NCI-H1417 (cell line): ENCODE measurements around the gene TOP3A.

Experiments used
- DNase-seq, 3 experiments: peaks; one replicate each; lab custom pipeline; 2025; lab: John Stamatoyannopoulos, UW

The TOP3A gene

GRCh38 chr17:18254888-18255649 is 59.7 kb downstream of the TOP3A start:
- no peak for DNase-seq

GRCh38 chr17:18253947-18254821 is 60.6 kb downstream of the TOP3A start:
- no peak for DNase-seq

GRCh38 chr17:18253187-18253884 is 61.5 kb downstream of the TOP3A start:
- no peak for DNase-seq

GRCh38 chr17:18252160-18252559 is 62.6 kb downstream of the TOP3A start:
- no peak for DNase-seq

GRCh38 chr17:18251204-18251603 is 63.6 kb downstream of the TOP3A start:
- no peak for DNase-seq

GRCh38 chr17:18250708-18251107 is 64.1 kb downstream of the TOP3A start:
- DNase-seq, result no peak

- DNase-seq, result peak; percentile 12 to 53 (median 29)
Measured at GRCh38 chr17:18250259-18250658, 64.5 kb downstream of the TOP3A start.

GRCh38 chr17:18248811-18249210 is 66.0 kb downstream of the TOP3A start:
- no peak for DNase-seq

GRCh38 chr17:18248300-18248731 is 66.5 kb downstream of the TOP3A start:
- peak; percentile 42 to 78 (median 46) for DNase-seq

GRCh38 chr17:18247613-18248001 is 67.2 kb downstream of the TOP3A start:
- no peak for DNase-seq

- peak; percentile 75 to 89 (median 81) for DNase-seq
Measured at GRCh38 chr17:18246880-18247612, 67.7 kb downstream of the TOP3A start.

GRCh38 chr17:18246109-18246725 is 68.6 kb downstream of the TOP3A start:
- DNase-seq, result no peak

- peak in 1 of 3 experiments; percentile 1 for DNase-seq
Measured at GRCh38 chr17:18245038-18245776, 69.6 kb downstream of the TOP3A start.

- no peak for DNase-seq
Measured at GRCh38 chr17:18241229-18241871, 73.4 kb downstream of the TOP3A start.

- DNase-seq, result no peak
Measured at GRCh38 chr17:18240449-18240848, 74.3 kb downstream of the TOP3A start.

GRCh38 chr17:18238299-18238698 is 76.5 kb downstream of the TOP3A start:
- DNase-seq, result no peak

- DNase-seq, result no peak
Measured at GRCh38 chr17:18237461-18237860, 77.3 kb downstream of the TOP3A start.

GRCh38 chr17:18236494-18236893 is 78.3 kb downstream of the TOP3A start:
- no peak for DNase-seq

GRCh38 chr17:18235743-18236256 is 79.0 kb downstream of the TOP3A start:
- DNase-seq, result no peak
